SJCRH30 (cell line): ENCODE measurements around the gene LRP1-AS. TPM values are rescaled to one million over a fixed set of nuclear protein-coding genes. Genes with fewer than 3 reads are reported as not detected.

ENCODE experiments used
- DNase-seq, 2 experiments: peaks; one replicate each; pipeline ENCODE4 v3.0.0-alpha.2; 2015 to 2020
- H3K27ac ChIP-seq: fragments of 250-450 bp; sonication (Bioruptor Pico); 2 replicates; pipeline ENCODE4 v1.5.1; 2020; ENCODE audit warnings: mild to moderate bottlenecking, moderate library complexity
- H3K27me3 ChIP-seq: fragments of 250-450 bp; sonication (Bioruptor Pico); 2 replicates; pipeline ENCODE4 v1.5.1; 2020; ENCODE audit warnings: mild to moderate bottlenecking, moderate library complexity
- H3K36me3 ChIP-seq: fragments of 250-450 bp; sonication (Bioruptor Pico); 2 replicates; pipeline ENCODE4 v1.5.1; 2020; ENCODE audit warnings: mild to moderate bottlenecking, moderate library complexity
- H3K4me1 ChIP-seq: fragments of 250-450 bp; sonication (Bioruptor Pico); 2 replicates; pipeline ENCODE4 v1.5.1; 2020; ENCODE audit warnings: mild to moderate bottlenecking, moderate library complexity
- H3K4me3 ChIP-seq: fragments of 250-450 bp; sonication (Bioruptor Pico); 2 replicates; pipeline ENCODE4 v1.5.1; 2020; ENCODE audit warnings: mild to moderate bottlenecking, moderate library complexity
- H3K9me3 ChIP-seq: fragments of 250-450 bp; sonication (Bioruptor Pico); replicated peaks from 2 replicates; pipeline ENCODE4 v1.5.1; 2020; ENCODE audit warnings: mild to moderate bottlenecking, moderate library complexity
- total RNA-seq: library from RNA; depleted of rRNA; stranded (reverse); fragments of >200 nt; shearing (Covaris generic); gene quantifications from 2 replicates; pipeline ENCODE4 v1.2.3, GENCODE V29; 2014

Gene LRP1-AS
- total RNA-seq, 1 experiment from 2014 or later, result 1.3 TPM

DNA sequence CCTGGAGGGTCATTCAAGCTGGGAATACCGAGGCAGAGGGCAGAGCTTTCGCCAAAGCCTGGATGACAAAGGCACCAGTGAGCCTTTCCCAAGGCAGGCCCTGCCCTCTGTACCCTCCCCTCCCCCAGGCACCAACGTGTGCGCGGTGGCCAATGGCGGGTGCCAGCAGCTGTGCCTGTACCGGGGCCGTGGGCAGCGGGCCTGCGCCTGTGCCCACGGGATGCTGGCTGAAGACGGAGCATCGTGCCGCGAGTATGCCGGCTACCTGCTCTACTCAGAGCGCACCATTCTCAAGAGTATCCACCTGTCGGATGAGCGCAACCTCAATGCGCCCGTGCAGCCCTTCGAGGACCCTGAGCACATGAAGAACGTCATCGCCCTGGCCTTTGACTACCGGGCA is 38.0 kb upstream of the LRP1-AS start:
- H3K27ac ChIP-seq, result no peak overlapping the region
- DNase-seq, result no peak
- H3K4me3 ChIP-seq, result no peak overlapping the region
- H3K27me3 ChIP-seq, result no peaks in the 10 kb centered on the region
- no peaks in the 10 kb centered on the region for H3K36me3 ChIP-seq
- H3K4me1 ChIP-seq, result peaks cover 9% of the 10 kb centered on the region; the same call in 1 of the 2 replicates
- H3K9me3 ChIP-seq, result no peaks in the 10 kb centered on the region

- Histone ChIP-seq H3K36me3 (no peaks in the 10 kb centered on the region), H3K9me3 (no peaks in the 10 kb centered on the region), H3K27ac (no peak overlapping the region), H3K27me3 (no peaks in the 10 kb centered on the region), H3K4me1 (peaks cover 9% of the 10 kb centered on the region; the same call in 1 of the 2 replicates), H3K4me3 (no peak overlapping the region)
- no peak for DNase-seq
These were observed 36.7 kb upstream of the LRP1-AS start for GRCh38 chr12:57183939-57184725.

- no peak overlapping the region for H3K4me3 ChIP-seq
- DNase-seq, result peak; percentile 98 to 100
- H3K36me3 ChIP-seq, result no peaks in the 10 kb centered on the region
These were observed 35.6 kb upstream of the LRP1-AS start for GRCh38 chr12:57182918-57183575.

GRCh38 chr12:57181561-57182155 is 34.2 kb upstream of the LRP1-AS start:
- no peak for DNase-seq
- H3K36me3 ChIP-seq, result no peaks in the 10 kb centered on the region
- no peaks in the 10 kb centered on the region for H3K9me3 ChIP-seq
- no peak overlapping the region for H3K27ac ChIP-seq
- H3K4me3 ChIP-seq, result no peak overlapping the region
- no peaks in the 10 kb centered on the region for H3K27me3 ChIP-seq
- H3K4me1 ChIP-seq, result no peaks in the 10 kb centered on the region

More at GRCh38 chr12:57182918-57183575, 35.6 kb upstream of the LRP1-AS start:
- Histone ChIP-seq H3K27me3 (no peaks in the 10 kb centered on the region), H3K4me1 (peaks cover 8% of the 10 kb centered on the region; the same call in 1 of the 2 replicates), H3K27ac (no peak overlapping the region), H3K9me3 (no peaks in the 10 kb centered on the region)

- no peaks in the 10 kb centered on the region for H3K36me3 ChIP-seq
These were observed 33.7 kb upstream of the LRP1-AS start for GRCh38 chr12:57181072-57181471.

GRCh38 chr12:57180321-57180989 is 33.0 kb upstream of the LRP1-AS start:
- no peaks in the 10 kb centered on the region for H3K27me3 ChIP-seq
- H3K27ac ChIP-seq, result no peak overlapping the region
- H3K4me1 ChIP-seq, result no peaks in the 10 kb centered on the region
- H3K4me3 ChIP-seq, result no peak overlapping the region
- DNase-seq, result no peak
- no peaks in the 10 kb centered on the region for H3K9me3 ChIP-seq
- no peaks in the 10 kb centered on the region for H3K36me3 ChIP-seq

More at GRCh38 chr12:57181072-57181471, 33.7 kb upstream of the LRP1-AS start:
- H3K27me3 ChIP-seq, result no peaks in the 10 kb centered on the region
- H3K9me3 ChIP-seq, result no peaks in the 10 kb centered on the region
- no peaks in the 10 kb centered on the region for H3K4me1 ChIP-seq
- no peak overlapping the region for H3K4me3 ChIP-seq
- no peak for DNase-seq
- no peak overlapping the region for H3K27ac ChIP-seq

DNA sequence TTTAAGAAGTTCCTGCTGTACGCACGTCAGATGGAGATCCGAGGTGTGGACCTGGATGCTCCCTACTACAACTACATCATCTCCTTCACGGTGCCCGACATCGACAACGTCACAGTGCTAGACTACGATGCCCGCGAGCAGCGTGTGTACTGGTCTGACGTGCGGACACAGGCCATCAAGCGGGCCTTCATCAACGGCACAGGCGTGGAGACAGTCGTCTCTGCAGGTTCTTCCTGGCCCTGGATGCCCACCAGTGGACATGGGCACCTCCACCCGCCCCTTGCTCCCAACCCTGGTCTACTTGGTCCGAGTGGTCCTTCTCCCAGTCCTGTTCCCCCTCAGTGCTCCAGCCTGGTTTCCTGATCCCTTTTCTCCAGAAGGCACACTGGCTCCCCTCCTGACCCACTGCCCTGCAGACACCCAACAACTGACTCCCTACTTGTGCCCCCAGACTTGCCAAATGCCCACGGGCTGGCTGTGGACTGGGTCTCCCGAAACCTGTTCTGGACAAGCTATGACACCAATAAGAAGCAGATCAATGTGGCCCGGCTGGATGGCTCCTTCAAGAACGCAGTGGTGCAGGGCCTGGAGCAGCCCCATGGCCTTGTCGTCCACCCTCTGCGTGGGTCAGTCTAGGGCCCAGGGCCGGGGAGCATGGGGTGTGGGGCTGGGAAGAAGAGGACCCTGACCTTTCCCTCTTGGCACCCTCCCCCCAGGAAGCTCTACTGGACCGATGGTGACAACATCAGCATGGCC is 32.1 kb upstream of the LRP1-AS start:
- Histone ChIP-seq H3K27me3 (no peaks in the 10 kb centered on the region), H3K27ac (no peak overlapping the region), H3K4me3 (no peak overlapping the region), H3K4me1 (no peaks in the 10 kb centered on the region), H3K36me3 (no peaks in the 10 kb centered on the region), H3K9me3 (no peaks in the 10 kb centered on the region)
- DNase-seq, result no peak

GRCh38 chr12:57178213-57178612 is 30.8 kb upstream of the LRP1-AS start:
- Histone ChIP-seq H3K9me3 (no peaks in the 10 kb centered on the region), H3K4me3 (no peak overlapping the region), H3K27me3 (no peaks in the 10 kb centered on the region), H3K27ac (no peak overlapping the region), H3K36me3 (no peaks in the 10 kb centered on the region), H3K4me1 (no peaks in the 10 kb centered on the region)
- no peak for DNase-seq

DNA sequence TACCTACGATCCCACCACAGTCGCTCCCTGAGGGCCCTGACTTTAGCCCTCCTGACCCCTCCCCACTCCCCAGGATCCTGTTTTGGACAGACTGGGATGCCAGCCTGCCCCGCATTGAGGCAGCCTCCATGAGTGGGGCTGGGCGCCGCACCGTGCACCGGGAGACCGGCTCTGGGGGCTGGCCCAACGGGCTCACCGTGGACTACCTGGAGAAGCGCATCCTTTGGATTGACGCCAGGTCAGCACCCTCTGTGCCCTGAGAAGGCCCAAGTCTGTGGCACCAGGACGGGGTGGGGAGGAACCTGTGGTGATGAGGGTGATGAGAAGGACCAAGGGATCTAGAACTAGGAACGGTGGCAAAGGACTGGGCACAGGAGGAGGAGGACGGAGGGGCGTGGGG is 29.9 kb upstream of the LRP1-AS start:
- Histone ChIP-seq H3K9me3 (no peaks in the 10 kb centered on the region), H3K36me3 (no peaks in the 10 kb centered on the region), H3K27me3 (no peaks in the 10 kb centered on the region), H3K27ac (no peak overlapping the region), H3K4me1 (no peaks in the 10 kb centered on the region), H3K4me3 (no peak overlapping the region)
- DNase-seq, result no peak

DNA sequence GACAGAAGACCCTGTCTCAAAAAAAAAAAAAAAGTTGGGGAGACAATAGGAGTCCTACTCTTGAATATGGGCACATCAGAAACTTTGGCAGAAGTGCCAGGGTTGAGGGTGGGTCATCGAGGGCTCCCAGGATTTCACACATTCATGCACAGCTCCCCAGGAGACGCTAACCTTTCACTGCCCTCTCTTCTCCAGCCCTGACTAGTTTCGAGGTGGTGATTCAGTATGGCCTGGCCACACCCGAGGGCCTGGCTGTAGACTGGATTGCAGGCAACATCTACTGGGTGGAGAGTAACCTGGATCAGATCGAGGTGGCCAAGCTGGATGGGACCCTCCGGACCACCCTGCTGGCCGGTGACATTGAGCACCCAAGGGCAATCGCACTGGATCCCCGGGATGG is 29.4 kb upstream of the LRP1-AS start:
- Histone ChIP-seq H3K27ac (no peak overlapping the region), H3K4me3 (no peak overlapping the region), H3K36me3 (no peaks in the 10 kb centered on the region), H3K9me3 (no peaks in the 10 kb centered on the region), H3K4me1 (no peaks in the 10 kb centered on the region), H3K27me3 (no peaks in the 10 kb centered on the region)
- DNase-seq, result no peak

- Histone ChIP-seq H3K27me3 (no peaks in the 10 kb centered on the region), H3K4me1 (no peaks in the 10 kb centered on the region), H3K36me3 (no peaks in the 10 kb centered on the region), H3K4me3 (no peak overlapping the region), H3K27ac (no peak overlapping the region), H3K9me3 (no peaks in the 10 kb centered on the region)
- DNase-seq, result no peak
These were observed 28.7 kb upstream of the LRP1-AS start for GRCh38 chr12:57176139-57176477.

DNA sequence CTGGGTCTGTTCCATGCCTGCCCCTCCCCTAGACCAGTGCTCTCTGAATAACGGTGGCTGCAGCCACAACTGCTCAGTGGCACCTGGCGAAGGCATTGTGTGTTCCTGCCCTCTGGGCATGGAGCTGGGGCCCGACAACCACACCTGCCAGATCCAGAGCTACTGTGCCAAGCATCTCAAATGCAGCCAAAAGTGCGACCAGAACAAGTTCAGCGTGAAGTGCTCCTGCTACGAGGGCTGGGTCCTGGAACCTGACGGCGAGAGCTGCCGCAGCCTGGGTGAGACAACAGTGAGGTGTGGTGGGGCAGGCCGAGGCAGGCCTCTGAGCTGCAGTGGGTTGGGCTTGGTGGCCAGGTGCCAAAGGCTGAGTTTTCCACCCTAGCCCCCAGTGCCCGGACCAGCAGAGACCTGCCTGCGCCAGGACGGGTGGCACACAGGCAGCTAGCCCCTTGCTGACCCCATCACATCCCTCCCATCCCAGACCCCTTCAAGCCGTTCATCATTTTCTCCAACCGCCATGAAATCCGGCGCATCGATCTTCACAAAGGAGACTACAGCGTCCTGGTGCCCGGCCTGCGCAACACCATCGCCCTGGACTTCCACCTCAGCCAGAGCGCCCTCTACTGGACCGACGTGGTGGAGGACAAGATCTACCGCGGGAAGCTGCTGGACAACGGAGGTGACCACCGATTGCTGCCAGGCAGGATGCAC is 28.2 kb upstream of the LRP1-AS start:
- H3K36me3 ChIP-seq, result no peaks in the 10 kb centered on the region
- peak; percentile 95 to 96 for DNase-seq
- H3K27ac ChIP-seq, result no peak overlapping the region
- no peaks in the 10 kb centered on the region for H3K4me1 ChIP-seq
- no peak overlapping the region for H3K4me3 ChIP-seq
- H3K9me3 ChIP-seq, result no peaks in the 10 kb centered on the region
- H3K27me3 ChIP-seq, result no peaks in the 10 kb centered on the region

DNA sequence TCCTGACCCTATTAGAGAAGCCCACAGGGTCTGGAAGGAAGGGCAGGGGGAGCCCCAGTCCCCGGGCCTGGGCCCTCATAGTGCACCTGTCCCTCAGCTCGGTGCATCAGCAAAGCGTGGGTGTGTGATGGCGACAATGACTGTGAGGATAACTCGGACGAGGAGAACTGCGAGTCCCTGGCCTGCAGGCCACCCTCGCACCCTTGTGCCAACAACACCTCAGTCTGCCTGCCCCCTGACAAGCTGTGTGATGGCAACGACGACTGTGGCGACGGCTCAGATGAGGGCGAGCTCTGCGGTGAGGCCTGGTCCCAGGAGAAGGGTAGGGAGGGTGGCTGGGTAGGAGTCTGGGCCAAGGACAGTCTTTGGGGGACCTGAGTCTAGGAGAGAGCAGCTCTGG is 26.3 kb upstream of the LRP1-AS start:
- H3K27me3 ChIP-seq, result no peaks in the 10 kb centered on the region
- H3K4me3 ChIP-seq, result no peak overlapping the region
- H3K9me3 ChIP-seq, result no peaks in the 10 kb centered on the region
- peaks cover 9% of the 10 kb centered on the region; the same call in 1 of the 2 replicates for H3K4me1 ChIP-seq
- no peaks in the 10 kb centered on the region for H3K36me3 ChIP-seq
- no peak overlapping the region for H3K27ac ChIP-seq
- DNase-seq, result no peak

DNA sequence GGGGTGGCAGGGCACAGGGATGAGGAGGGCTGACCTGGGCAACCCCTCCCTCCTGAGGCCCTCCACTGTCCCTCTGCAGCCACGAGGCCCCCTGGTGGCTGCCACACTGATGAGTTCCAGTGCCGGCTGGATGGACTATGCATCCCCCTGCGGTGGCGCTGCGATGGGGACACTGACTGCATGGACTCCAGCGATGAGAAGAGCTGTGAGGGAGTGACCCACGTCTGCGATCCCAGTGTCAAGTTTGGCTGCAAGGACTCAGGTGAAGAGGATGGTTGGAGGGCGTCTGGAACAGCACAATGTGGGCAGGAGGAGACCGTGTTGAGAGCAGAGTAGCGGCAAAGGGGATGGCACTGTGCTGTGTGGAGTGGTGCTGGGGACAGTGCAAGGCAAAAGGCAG is 25.7 kb upstream of the LRP1-AS start:
- peak; percentile 83 to 92 for DNase-seq
- no peaks in the 10 kb centered on the region for H3K9me3 ChIP-seq
- H3K4me3 ChIP-seq, result no peak overlapping the region
- H3K4me1 ChIP-seq, result peaks cover 9% of the 10 kb centered on the region; the same call in 1 of the 2 replicates
- H3K36me3 ChIP-seq, result no peaks in the 10 kb centered on the region
- no peaks in the 10 kb centered on the region for H3K27me3 ChIP-seq
- H3K27ac ChIP-seq, result no peak overlapping the region
